Midbrain (tissue), 1 donor: ENCODE measurements around the gene BPIFB4.
"Not testable (repeated sequence)": the region's sequence is repeated elsewhere in the genome, so short reads cannot be mapped to it uniquely, and the experiment has no call there.

Experiments used
- DNase-seq: peaks from one replicate; lab custom pipeline; 2025; lab: John Stamatoyannopoulos, UW

Gene BPIFB4

GRCh38 chr20:33119725-33120720, 40.6 kb downstream of the BPIFB4 start:
- no peak for DNase-seq

GRCh38 chr20:33120934-33121333, 41.5 kb downstream of the BPIFB4 start:
- no peak for DNase-seq

- not testable (repeated sequence) for DNase-seq
Observed at GRCh38 chr20:33122297-33122696, 42.9 kb downstream of the BPIFB4 start.

GRCh38 chr20:33124261-33124660, 44.8 kb downstream of the BPIFB4 start:
- DNase-seq, result no peak

- DNase-seq, result no peak
Observed at GRCh38 chr20:33124994-33125393, 45.6 kb downstream of the BPIFB4 start.

GRCh38 chr20:33125983-33126382, 46.5 kb downstream of the BPIFB4 start:
- no peak for DNase-seq

- DNase-seq, result no peak
Observed at GRCh38 chr20:33127422-33128097, 48.1 kb downstream of the BPIFB4 start.

GRCh38 chr20:33130568-33131061, 51.2 kb downstream of the BPIFB4 start:
- DNase-seq, result no peak

GRCh38 chr20:33131949-33132473, 52.6 kb downstream of the BPIFB4 start:
- no peak for DNase-seq

GRCh38 chr20:33132513-33133372, 53.3 kb downstream of the BPIFB4 start:
- no peak for DNase-seq

- DNase-seq, result no peak
Observed at GRCh38 chr20:33133373-33133941, 54.0 kb downstream of the BPIFB4 start.

- no peak for DNase-seq
Observed at GRCh38 chr20:33137195-33137594, 57.8 kb downstream of the BPIFB4 start.

- no peak for DNase-seq
Observed at GRCh38 chr20:33139467-33139866, 60.0 kb downstream of the BPIFB4 start.

GRCh38 chr20:33145521-33145920, 66.1 kb downstream of the BPIFB4 start:
- no peak for DNase-seq

GRCh38 chr20:33147299-33147698, 67.9 kb downstream of the BPIFB4 start:
- DNase-seq, result no peak

- no peak for DNase-seq
Observed at GRCh38 chr20:33148040-33148439, 68.6 kb downstream of the BPIFB4 start.

GRCh38 chr20:33154252-33154651, 74.8 kb downstream of the BPIFB4 start:
- no peak for DNase-seq

- DNase-seq, result no peak
Observed at GRCh38 chr20:33158637-33159385, 79.4 kb downstream of the BPIFB4 start.

GRCh38 chr20:33159713-33160112, 80.3 kb downstream of the BPIFB4 start:
- DNase-seq, result no peak

GRCh38 chr20:33160681-33161080, 81.2 kb downstream of the BPIFB4 start:
- DNase-seq, result no peak
